Measurements from ENCODE around the gene TAB2. TPM values are rescaled to one million over a fixed set of nuclear protein-coding genes. Genes with fewer than 3 reads are reported as not detected.

TAB2 gene
- total RNA-seq, 4 donors from 2014 or later = 32.5 to 71.4 (median 43.8) TPM

DNA sequence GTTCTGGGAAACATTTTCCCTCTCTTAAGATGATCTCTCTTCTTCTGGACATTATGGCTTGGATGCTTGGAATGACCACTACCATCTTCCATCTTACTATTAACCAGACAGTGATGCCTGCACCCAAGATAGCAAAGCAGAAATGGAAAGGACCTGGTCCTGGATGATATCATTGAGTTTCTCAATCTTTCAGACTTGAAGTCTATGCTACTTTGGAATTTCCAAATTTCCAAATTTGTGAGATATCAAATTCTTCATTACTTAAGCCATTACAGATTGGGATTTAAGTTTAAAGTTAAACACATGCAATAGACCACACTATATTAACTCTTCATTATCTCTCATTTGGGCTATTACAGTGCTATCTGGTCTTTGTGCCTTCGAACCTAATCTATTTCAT is 3.7 kb upstream of the TAB2 start:
- intact Hi-C loops (cut with DNase I; ENCODE audit: low total_unique reads) = no loop called here
- WGBS, 2 donors = 93 to 100% methylated on average over 1 of the region's 1 CpG
- DNase-seq (ENCODE audit: low spot score in 2 of 2) = no peak
- no peak overlapping the region for H3K4me3 ChIP-seq (ENCODE audit: low read depth, poor library complexity, severe bottlenecking)
- TF ChIP-seq POLR2A (IDR thresholded peaks at IDR 0.05) = no peak
- TF ChIP-seq, protein P1, sequence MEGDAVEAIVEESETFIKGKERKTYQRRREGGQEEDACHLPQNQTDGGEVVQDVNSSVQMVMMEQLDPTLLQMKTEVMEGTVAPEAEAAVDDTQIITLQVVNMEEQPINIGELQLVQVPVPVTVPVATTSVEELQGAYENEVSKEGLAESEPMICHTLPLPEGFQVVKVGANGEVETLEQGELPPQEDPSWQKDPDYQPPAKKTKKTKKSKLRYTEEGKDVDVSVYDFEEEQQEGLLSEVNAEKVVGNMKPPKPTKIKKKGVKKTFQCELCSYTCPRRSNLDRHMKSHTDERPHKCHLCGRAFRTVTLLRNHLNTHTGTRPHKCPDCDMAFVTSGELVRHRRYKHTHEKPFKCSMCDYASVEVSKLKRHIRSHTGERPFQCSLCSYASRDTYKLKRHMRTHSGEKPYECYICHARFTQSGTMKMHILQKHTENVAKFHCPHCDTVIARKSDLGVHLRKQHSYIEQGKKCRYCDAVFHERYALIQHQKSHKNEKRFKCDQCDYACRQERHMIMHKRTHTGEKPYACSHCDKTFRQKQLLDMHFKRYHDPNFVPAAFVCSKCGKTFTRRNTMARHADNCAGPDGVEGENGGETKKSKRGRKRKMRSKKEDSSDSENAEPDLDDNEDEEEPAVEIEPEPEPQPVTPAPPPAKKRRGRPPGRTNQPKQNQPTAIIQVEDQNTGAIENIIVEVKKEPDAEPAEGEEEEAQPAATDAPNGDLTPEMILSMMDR (IDR thresholded peaks at IDR 0.05) = no peak

DNA sequence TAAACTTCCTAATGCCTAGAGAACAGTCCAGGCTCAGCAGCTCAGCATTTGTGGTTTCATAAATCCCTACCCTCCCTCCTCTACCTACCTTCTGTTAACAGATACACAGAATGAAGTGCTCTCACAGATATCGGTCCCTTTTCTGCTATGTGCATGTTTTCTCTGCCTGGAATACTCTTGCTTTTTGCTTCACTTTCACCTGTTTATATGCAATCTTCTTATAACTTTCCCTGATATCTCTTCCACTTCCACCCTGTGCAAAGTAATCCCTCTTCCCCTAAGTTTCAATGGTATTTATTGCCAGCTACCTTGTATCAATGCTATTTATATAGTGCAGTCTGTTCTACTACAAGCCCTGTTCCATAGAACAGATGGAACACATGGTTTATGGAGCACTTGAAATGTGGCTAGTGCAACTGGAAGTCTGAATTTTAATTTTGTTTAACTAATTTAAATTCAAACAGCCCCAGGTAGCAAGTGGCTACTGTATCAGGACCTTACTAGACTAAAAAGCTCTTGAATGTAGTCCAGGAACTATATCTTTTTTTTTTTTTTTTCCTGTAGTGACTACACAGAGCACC is 3.1 kb upstream of the TAB2 start:
- no peak overlapping the region for H3K4me3 ChIP-seq (ENCODE audit: low read depth, poor library complexity, severe bottlenecking)
- intact Hi-C loops (cut with DNase I; ENCODE audit: low total_unique reads) = no loop called here
- 85 to 95% methylated on average over 1 of the region's 1 CpG for WGBS, 2 donors
- TF ChIP-seq POLR2A (IDR thresholded peaks at IDR 0.05) = no peak
- TF ChIP-seq, protein P1 (IDR thresholded peaks at IDR 0.05) = no peak
- no peak for DNase-seq (ENCODE audit: low spot score in 2 of 2)

DNA sequence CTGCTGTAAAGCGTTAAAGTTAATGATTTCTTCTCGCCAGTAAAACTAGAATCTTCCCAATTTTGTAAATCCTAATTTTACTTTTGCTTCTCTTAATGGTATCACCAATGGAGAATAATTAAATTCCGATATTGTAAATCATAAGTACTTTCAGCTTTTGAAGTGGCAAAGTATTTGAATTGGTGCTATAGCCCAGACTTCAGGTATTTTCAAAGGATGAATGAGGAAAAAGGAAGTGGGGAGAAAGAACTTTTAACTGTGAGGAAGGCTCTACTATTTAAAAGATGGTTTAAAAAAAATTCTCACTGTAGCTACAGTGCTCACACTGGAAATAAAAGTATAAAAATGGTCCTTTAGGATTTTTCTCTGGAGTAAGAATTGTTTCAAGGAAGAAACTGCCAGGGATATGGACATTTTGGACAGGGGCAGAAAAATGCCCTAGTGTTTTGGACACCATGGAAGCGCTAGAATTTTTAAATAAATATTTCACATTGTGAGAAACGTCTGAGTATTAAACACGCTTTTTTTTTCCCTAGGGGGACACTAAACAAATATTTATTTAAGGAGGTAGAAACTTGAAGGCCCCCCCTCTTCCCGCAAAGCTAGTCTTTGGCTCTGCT is 1.3 kb upstream of the TAB2 start:
- no peak for DNase-seq (ENCODE audit: low spot score in 2 of 2)
- TF ChIP-seq, protein P1 (IDR thresholded peaks at IDR 0.05) = no peak
- no peak for TF ChIP-seq POLR2A (IDR thresholded peaks at IDR 0.05)
- 41 to 43% methylated on average over 7 of the region's 7 CpGs for WGBS, 2 donors
- H3K4me3 ChIP-seq (ENCODE audit: low read depth, poor library complexity, severe bottlenecking) = peak overlapping the region; percentile 98
- intact Hi-C loops (cut with DNase I; ENCODE audit: low total_unique reads) = no loop called here

DNA sequence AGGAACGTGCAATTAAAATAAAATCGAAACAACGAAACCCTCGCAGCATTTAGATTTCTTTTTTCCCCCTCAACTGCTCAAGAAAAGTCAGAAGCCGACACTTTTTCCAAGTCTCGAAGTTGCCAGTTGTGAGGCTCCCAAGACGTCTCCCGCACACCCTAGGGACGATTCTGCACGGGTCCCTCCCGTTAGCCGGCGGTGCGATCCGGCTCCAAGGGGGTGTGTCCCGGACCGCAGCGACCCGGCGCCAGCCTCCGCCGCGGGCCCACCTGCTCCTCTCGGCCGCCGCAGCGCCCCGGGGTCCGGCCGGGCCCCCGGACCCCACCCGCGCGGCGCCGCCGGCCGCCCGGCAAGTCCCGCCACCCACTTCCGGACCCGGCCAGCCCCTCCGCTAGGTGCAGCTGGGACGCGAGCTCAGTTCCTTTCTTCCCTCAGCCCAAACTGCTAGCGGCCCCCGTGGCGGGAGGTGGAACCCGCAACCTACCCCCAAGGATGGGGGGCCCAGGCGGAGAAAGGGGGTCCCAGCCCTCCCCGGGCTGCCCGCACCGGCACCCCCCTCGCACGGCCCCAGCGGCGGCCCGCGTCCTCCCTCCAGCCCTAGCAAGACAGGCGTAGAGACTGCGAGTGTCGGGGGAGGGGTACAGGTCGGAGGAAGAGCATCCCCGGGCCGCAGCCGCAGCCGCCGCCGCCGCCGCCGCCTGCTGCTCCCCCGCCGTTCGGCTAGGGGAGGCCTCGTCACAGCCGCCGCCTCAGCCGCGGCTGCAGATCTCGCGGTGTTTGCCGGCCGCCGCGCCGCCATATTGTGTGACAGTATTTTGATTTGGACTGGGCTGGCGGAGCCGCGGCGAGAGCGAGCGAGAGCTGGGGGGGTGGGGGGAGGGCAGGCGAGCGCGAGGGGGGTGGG is 520 bp upstream of the TAB2 start:
- peak overlapping the region; percentile 98 for H3K4me3 ChIP-seq (ENCODE audit: low read depth, poor library complexity, severe bottlenecking)
- peak; percentile 85 to 97 for DNase-seq (ENCODE audit: low spot score in 2 of 2)
- WGBS, 2 donors = 0% methylated on average over 38 to 76 of the region's 96 CpGs
- TF ChIP-seq, protein P1 (IDR thresholded peaks at IDR 0.05) = peak in 1 of 3 donors; percentile 35
- TF ChIP-seq POLR2A (IDR thresholded peaks at IDR 0.05) = peak in 1 of 2 donors; percentile 33
- intact Hi-C loops (cut with DNase I; ENCODE audit: low total_unique reads) = no loop called here

DNA sequence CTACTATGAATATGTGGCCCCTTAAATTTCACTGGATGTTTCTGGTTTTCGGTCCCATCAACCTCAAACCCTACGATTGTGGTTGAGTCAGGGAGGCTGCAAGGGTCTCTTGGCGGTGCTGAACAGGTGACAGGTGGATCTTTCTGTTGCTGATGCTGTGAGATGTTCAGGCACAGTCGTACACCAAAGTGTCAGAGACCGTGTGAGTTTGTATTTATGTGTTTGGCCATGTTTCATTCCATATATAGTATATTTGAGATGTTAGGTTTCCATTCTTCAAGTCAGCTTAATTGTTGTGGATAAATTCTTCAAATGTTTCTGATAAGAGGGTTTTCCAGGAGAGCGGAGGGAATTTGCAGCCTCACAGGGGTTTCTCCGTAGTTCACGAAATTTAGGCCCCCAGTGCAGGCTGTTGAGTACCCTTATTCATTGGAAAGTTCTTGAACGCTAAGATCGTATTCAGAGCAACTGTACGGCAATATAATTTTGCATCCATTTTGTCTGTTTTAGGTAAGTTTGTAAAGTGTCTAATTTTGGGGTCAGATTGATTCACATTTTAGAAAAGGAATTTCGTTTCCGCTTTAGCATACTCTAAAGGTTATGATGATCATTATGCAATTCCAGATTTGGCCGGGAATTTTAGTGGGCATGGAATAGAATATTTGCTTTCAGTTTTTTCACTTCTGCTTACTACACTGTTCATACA is 1.2 kb downstream of the TAB2 start:
- no peak for TF ChIP-seq POLR2A (IDR thresholded peaks at IDR 0.05)
- TF ChIP-seq, protein P1 (IDR thresholded peaks at IDR 0.05) = no peak
- 5% methylated on average over 14 of the region's 14 CpGs for WGBS, 2 donors
- intact Hi-C loops (cut with DNase I; ENCODE audit: low total_unique reads) = no loop called here
- DNase-seq (ENCODE audit: low spot score in 2 of 2) = no peak
- H3K4me3 ChIP-seq (ENCODE audit: low read depth, poor library complexity, severe bottlenecking) = peak overlapping the region; percentile 13
